DMS153 treated with DMSO at 0.1 percent for 48 hours (cell line): Measurements from ENCODE around the gene NEURL1B.

ENCODE experiments used
- DNase-seq: peaks from one replicate; lab custom pipeline; 2025; ENCODE audit not compliant: unreplicated experiment; lab: John Stamatoyannopoulos, UW

The NEURL1B gene

DNA sequence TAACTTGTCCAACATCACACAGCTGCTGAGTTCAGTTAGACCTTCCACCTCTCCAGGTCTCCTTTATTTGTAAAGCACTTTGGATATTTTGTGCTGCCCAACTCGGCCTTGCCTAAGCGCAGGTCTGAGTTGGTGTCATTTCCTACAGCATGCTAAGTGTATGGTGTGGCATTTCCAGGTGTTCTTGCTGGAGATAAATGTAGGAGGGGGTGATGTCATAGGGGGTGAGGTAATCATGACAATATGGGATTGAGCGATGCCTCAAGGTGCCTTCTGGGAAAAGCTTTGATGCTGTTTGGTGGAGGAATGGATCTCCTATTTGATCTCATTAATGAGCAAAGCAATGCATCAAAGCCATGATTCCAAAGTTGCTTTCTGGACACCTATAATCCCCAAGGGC, 32.3 kb upstream of the NEURL1B start:
- DNase-seq = no peak

- no peak for DNase-seq
Measured at GRCh38 chr5:172610643-172611042, 30.4 kb upstream of the NEURL1B start.

DNA sequence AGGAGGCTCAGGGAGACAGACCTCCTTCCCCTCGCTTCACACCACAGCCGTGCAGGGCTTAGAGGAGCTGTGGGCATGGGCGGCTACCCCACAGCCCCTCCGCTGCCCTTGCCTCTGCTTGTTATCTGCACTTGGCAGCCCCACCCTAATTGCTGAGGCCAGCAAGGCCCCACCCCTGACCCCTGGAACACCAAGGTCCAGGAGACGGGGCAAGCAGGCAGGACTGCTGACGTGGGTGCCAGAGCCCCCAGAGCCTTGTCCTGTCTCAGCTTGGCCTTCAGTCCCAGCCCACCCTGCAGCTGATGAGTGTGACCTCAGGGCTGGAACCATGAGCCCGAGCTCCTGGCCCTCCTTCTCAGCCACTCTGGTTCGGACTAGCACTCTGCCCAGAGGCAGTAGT, 29.1 kb upstream of the NEURL1B start:
- DNase-seq = no peak

DNA sequence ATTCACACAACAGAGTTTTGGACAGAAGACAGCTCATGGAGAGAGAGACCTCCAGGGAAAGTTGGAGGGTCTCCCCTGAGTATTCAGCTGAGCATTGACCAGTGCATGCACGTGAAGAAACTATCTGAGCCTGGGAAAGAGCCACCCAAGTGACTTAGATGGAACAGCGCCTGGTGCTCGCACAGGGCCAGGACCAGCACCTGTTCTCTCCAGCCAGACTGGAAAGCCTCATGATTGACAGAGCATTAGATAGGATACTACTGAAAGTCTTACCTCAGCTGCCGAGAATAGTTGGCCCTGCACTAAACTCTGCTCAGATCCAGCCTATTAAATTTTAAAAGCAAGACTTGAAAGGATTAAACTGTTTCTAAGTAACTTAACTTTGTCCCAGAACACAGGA, 28.3 kb upstream of the NEURL1B start:
- no peak for DNase-seq

DNA sequence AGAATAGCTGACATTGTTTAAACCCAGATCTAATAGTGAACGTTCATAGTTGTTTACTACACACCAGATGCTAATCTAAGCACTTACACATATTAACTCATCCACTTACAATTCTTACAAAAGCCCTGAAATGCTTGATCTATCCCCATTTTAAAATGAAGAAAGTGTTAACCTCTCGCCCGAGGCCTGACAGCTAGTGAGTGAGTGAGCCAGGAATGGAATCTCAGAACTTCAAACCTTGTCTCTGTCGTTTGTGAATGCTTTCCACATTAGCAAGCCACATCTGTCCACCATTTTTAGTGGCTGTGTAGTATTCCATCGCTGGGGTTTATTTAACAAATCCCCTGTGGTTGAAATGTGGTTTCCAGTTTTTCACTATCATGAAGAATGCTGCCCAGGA, 24.9 kb upstream of the NEURL1B start:
- no peak for DNase-seq

GRCh38 chr5:172616730-172617129, 24.3 kb upstream of the NEURL1B start:
- no peak for DNase-seq

GRCh38 chr5:172617817-172618216, 23.2 kb upstream of the NEURL1B start:
- no peak for DNase-seq

- DNase-seq = no peak
Measured at GRCh38 chr5:172618574-172619365, 22.3 kb upstream of the NEURL1B start.

- DNase-seq = no peak
Measured at GRCh38 chr5:172620506-172620905, 20.6 kb upstream of the NEURL1B start.

DNA sequence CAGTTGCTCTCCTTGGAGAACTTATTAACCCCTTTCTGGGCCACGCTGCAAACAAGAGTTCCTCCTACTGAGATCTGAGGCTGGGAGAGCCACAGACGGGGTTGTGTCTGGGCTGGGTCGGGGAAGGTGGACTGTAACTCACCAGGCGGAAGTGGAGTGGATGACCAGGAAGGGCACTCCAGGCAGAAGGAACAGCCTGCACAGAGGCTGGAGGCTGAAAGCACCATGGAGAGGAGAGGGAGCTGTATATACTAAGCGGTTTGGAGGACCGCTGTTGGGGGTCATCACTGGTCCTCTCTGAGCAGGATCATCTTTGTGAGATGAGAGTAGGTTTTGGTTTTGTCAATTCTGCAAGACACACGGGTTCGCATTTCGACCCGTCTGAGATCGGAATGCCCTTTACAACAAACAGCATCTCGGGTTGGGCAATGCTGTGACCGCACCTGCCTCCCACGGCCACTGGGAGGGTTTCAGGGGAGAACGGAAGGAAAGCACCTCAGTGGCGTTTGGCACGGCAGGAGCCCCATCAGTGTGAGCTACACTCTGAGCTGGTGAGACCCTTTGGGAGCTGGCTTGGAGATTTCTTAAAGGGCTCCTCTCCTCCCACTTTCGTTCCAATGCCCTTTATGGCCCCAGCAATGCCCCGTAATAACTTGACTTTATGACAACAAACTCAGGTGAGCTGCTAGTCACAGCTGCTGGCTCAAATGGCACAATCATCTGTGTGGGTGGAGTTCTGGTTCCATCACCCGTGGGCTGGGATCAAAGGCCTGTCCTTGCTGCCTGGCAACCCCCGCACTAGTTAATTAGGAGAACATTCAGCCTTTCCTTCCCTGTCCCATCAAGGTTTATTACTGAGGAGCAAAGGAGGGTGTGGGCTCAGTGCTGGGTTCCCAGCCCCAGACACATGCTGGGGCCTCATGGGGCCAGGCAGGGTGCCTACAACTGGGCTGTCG, 18.7 kb upstream of the NEURL1B start:
- DNase-seq = no peak

DNA sequence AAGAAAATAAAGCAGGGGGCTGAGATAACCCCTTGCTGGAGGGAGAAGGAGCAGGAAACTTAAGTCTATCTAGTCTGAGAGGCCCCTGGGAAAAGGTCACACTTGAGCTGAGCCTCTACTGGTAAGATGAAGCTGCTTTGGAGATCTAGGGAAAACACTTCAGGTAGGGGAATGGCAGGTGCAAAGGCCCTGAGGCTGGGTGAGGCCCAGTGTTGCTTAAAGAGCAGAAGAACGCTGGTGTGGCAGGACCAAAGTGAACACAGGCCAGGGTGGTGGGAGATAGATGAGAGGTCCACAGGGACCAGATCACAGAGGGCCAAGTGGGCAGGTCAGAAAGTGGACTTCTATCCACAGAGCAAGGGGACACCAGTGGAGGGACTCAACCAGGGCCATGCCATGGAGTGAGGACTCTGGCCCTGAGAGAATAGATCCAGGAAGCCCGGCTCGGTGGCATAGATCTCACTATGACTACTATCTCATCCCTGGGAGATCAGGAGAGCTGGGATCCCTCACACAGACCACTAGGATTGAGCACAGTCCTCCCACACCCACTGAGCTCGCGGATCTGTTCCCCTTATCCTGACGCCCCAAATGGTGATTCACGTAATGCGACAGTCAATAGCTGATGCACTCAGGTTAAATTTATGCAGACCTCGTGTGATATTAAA, 17.6 kb upstream of the NEURL1B start:
- DNase-seq = no peak

GRCh38 chr5:172624083-172624995, 16.7 kb upstream of the NEURL1B start:
- DNase-seq = no peak

GRCh38 chr5:172624996-172625964, 15.8 kb upstream of the NEURL1B start:
- DNase-seq = no peak

DNA sequence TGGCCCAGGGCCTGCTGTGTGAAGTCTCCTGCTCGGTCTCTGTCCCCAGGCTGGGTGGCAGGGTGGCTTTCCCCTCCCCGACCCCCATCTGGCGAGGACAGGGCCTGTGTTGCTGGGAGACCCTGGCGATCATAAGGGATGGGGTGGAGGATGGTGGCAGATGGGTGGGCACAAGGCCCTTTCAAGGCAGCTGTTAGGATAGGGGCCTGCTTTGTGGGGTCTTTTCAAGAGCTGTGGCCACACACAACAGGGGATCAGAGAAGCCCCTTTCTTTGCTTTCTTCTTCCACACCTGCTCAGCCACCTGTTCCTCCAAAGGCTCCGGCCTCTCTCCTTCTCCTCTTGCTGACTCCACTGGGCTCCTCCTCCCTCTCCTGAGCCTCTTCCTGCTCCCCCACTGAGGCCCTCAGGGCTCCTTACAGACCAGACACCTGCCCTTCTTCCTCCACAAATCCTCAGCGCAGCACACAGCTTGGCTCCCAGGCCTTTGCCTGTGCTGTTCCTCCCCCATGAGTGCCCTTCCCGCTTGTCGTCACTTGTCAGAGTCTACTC, 15.0 kb upstream of the NEURL1B start:
- DNase-seq = no peak

GRCh38 chr5:172630082-172630481, 11.0 kb upstream of the NEURL1B start:
- no peak for DNase-seq

DNA sequence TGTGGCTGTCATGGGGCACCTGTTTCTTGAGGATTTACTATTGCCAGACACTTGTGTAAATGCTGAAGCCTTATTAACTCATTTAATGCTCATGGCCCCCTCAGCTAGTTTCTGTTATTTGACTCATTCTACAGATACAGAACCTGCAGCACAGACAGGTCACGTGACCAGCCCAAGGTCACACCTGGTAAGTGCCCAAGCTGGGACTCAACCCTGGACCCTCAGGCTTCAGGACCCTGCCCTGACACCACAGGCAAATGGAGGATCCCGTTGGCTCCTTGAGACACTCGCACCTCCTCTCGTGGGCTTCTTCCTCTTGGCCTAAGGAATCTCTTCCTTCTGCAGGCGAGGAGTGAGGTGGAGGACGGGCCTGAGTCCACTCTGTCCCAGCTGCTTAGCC, 10.6 kb upstream of the NEURL1B start:
- DNase-seq = no peak

DNA sequence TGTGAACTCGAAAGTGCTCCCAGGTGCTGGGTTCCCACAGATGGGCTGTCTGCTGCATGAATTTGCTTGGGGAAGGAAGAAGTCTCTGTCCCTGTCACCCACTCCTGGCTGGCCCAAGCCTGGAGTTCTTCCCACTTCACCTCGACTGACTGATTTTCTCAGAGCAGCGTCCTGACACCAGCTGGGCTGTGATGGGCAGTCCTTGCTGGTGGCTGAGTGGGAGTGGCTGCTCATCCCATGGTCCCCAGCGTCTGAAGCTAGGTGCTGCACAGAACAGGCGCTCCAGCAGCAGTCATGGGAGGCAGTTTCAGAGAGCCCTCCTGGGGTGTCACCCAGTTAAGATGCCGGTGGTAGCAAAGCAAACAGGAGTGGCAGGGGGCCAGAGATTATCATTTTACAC, 10.1 kb upstream of the NEURL1B start:
- DNase-seq = no peak

GRCh38 chr5:172632346-172633092, 8.5 kb upstream of the NEURL1B start:
- no peak for DNase-seq
